ENCODE results near the gene BMP6.

Gene BMP6

DNA sequence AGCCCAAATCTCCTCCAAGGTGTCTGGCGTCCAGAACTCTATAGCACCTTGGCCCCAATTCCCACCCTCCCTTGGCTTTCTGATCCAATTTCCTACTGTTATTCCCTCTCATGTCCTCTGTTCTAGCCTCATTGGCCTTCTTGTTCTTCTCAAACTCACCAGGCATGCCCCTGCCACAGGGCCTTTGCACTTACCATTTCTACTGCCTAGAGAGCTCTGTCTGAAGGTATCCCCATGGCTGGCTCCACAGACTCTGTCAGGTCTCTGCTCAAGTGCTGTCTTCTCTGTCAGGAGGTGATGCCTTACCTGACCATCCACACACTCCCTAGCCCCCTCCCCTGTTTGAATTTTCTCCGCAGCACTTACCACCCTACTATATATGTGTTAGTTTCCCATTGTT is 5.6 kb upstream of the BMP6 start:
- DNase-seq = no peak

DNA sequence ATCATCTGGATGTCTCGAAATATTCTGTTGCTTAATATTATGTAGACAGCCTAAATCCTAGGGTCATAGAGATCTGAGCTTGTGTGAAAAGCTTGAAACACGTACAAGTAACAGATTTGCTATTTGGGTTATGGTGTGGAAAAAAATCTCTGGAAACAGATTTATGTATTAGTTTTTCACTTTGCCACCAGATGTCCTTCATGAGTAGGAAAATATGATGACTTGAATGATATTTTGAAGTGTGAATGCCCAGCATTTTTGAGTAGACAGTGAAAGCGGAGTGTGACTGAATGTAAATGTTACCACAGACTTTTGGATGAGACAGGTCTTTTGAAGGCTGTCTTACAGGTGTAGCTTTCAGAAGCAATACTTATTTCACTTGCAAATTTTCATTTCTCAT is 4.2 kb upstream of the BMP6 start:
- DNase-seq = no peak

DNA sequence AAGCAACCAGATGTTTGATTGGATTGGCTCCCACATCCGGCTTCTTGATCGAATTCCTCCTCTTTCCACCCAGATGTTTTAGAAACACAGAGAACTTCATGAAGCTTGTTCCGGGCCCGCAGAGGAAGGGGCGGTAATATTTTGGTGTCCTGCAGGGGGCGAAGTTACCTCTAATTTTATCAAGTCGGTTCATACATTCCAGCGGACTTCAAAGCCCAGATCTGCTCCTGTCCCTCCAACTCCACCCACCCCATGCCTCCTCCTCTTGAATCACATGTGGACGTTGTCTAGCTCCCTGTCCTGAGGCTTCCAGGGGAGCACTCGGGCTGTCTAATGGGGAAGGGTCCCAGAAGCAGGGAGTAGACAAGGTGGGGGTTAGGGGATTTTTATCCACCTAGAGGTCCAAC is 2.9 kb upstream of the BMP6 start:
- DNase-seq = peak; percentile 19 to 27

DNA sequence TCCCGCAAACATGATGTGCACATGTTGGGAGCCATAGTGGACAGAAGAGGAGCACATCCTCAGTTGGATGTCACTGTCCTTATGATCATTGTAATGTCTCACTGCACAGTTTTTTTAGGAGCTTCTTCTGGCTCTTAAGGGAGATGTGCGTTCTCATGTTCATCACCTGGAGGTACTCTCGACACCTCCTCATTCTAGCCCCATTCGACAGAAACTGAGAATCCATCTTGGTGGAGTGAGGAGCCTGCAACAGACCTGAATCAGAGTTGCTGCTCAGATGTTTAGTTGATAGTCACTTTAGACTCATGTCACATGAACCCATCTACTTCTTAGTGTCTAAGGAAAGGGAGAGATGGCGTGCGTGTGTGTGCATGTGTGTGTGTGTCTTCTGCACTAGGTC is 2.3 kb upstream of the BMP6 start:
- DNase-seq = no peak

DNA sequence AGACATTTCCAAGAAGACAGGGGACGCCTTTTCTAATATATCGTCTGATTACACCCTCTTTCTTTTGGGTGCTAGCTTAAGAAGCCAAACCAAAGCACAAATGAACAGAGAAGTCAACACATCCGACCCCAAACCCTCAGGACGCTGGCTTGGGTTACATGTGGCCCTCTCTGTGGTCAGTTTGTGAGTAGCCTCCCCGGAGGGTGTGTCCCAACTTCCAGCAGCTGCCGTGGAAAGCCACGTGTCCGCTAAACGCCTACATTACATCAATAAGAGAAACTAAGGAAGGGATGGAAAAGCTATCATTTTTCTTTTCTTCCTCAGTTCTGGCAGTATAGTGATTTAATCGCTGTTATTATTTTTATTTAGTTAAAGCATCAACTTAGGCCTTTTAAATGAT is 487 bp upstream of the BMP6 start:
- no peak for DNase-seq

DNA sequence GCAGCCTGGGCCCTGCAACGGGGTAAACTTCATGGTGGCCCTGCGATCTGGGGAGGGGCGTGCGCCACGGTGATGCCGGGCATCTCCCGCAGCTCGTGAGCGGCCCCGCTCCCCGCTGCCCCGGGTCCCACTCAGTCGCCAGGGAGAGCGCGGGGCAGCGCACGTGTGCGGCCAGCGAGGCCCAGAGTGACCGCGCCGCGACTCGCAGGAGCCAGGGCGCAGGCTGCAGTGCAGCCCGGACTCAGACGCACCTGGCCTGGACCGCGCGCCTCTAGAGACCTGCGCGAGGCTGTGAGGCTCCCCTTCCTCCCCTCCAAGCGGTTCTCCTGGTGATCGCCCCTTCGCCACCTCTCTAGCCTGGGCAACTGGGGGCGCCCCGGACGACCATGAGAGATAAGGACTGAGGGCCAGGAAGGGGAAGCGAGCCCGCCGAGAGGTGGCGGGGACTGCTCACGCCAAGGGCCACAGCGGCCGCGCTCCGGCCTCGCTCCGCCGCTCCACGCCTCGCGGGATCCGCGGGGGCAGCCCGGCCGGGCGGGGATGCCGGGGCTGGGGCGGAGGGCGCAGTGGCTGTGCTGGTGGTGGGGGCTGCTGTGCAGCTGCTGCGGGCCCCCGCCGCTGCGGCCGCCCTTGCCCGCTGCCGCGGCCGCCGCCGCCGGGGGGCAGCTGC is 652 bp downstream of the BMP6 start:
- no peak for DNase-seq

DNA sequence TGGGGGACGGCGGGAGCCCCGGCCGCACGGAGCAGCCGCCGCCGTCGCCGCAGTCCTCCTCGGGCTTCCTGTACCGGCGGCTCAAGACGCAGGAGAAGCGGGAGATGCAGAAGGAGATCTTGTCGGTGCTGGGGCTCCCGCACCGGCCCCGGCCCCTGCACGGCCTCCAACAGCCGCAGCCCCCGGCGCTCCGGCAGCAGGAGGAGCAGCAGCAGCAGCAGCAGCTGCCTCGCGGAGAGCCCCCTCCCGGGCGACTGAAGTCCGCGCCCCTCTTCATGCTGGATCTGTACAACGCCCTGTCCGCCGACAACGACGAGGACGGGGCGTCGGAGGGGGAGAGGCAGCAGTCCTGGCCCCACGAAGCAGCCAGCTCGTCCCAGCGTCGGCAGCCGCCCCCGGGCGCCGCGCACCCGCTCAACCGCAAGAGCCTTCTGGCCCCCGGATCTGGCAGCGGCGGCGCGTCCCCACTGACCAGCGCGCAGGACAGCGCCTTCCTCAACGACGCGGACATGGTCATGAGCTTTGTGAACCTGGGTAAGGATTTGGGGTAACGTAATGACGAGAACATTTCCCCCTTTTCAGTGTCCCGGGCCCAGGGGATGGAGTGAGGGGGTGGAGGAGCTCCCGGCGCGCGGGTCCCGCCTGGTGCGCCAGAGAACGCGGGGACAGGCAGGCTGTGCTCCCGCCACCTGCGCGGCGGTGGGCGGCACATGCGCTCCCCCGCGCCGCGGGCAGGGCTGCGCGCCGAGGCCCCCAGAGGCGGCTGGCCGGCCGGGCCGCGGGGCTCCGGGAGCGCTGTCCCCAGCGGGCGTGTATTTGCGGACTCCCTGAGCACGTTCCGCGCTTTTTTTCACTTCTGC is 1.4 kb downstream of the BMP6 start:
- DNase-seq = no peak

DNA sequence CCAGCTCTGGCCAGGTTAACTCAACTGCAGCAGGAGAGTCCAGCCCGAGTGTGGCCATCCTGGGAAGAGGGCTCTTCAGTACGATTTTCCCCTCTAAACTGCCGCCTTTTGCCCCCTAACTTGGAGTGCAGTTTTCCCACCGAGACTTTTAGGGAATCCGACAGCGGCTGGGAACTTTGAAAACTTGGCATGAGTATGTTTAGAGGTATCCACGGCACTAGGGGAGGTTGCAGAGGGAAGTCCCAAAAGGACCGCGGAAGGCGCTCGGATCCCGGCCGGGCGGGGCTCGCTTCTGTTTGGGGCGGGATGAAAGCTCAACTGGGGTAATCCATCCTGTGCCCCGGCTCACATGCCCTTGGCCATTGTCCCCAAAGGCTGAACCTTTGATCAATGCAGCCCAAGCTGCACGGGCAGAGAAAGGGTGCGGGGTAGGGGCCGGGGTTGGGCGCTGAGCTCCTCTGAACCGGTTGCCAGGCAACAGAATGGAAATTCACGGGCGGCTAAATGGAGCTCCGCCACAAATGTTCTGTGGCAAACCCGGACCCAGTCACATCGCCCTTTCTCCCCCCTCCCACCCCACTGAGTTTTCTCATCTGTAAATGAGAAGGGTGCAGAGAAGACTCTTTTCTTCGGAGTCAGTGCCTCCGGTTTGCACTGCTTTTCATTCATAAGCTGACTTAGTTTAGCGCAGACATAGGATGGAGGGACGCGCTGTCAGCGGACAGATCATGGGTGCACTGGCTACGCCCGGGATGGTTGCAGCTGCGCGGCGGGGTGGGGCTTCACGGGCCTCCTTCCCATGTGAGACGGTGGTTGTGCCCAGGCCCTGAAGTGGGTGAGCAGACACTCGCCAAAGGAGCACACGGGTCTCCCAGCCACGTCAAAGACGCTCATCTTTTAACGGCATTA is 2.3 kb downstream of the BMP6 start:
- no peak for DNase-seq

DNA sequence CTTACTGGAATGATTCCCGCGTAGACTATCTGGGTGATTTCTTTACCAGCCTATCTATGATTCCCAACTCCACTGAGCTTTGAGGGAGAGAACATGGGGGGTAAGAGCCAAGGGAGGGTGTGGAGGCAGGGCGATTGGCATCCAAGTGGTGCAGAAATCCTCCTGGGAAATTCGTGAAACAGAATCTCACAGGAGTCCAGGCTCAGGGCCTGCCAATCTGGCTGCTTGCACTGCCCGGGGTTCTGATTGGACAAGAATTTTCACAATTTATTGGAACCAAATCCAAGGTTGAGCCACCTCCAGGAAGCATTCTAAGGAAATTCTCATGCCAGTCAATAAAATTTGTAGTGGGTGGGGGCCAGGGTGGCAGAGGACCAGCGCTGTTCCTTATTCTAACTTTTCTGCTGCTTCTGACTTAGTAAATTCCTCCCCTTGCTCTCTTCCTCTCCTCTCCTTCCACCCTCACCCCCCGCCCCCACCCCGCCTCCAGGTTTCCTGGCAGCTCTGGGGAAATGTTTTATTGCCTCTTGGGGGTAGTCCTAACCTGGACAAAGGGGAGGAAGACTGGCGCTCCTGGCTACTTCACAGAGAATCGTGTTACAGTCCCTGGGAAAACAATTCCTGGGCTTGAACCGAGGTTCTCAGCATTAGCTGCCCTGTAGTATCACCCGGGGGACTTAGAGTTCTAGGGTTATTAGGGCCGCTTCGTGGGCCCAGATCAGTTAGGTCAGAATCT is 3.1 kb downstream of the BMP6 start:
- no peak for DNase-seq

DNA sequence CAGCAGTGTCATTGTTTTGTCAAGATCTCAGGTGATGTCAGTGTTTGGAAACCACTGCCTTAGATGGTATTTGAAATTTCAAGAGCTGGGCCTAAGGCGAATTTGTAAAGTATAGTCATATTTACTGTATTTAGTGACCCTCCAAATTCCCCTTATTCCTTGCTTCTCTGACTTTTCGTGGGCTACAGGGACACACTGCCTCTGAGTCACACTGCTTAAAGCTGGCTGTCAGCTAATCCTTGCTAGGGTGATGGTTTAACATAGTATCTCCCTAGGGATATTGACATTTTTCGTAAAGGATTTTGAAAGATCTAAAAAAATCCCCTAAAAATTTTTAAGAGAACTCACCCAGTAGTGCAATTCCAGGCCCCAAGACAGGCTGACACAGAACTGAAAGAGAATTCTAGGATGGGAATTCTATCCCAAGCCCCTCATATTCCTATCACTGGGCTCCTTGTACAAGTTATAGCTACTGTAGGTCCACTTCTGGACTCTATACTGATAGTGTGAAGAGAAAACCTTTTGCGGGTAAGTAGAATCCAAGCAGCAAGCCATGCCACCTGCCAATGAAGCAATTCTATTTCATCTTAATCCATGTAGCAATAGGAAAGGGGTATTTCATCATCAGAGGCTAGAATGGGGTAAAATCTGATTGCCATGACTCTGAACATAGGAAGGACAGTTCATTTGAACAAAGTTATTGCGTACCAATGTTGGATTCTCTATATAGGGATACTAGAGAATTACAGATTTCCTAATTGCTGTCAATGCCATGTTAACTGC is 4.3 kb downstream of the BMP6 start:
- DNase-seq = no peak

DNA sequence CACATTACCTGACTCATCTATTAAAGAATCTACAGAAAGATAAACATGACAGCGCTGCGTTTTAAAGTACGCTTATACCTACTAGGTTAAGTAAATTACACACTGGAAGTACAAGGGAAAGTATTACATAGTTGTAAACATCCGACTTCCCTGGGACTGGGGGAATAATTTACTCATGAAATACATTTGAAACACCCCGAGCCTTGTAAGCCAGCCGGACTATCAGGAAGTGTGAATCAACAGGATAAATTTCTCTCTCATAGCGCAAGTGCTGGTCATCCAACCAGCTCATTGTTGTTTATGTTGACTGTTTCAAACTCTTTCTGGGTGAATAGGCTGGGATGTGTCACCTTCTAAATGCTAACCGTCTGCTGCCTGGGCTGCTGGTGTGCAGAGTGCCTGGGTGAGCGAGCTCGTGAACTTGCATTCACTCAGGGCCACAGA is 4.9 kb downstream of the BMP6 start:
- DNase-seq = no peak

DNA sequence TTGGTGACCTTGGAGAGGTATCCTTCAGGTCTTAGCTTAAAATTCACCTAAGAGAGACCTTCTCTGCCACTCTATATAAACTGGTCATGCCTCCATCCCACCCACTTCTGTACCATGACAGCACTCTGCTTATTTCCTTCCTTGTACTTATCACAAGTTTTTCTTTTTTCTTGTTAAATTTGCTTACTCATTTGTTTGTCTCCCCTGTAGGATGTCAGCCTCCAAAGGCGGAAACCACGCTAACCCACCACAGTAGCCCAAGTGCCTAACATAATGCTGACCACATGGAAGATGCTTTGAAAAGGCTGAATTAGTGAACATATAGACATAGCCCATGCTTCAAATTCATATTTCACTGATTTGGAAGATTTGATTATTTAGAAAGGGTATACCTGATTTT is 5.4 kb downstream of the BMP6 start:
- peak in 1 of 2 donors; percentile 5 for DNase-seq

DNA sequence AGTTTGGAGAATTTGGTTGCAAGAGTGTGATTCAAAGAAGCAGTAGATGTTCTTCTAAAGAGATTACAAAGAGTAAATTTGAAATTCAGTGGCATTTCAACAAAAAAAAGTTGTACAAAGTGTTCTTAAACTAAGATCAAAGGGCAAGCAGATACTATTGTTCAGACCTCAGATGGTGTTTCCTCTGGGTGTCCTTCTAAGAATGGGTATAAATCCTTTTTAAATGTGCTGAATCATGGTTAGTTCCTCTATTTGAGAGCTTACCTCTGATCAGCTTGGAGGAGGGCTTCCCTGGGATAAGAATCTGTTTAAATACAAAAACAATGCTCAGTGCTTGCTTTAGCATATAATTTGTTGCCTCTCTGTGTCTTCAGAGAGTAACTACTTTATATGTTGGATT is 6.3 kb downstream of the BMP6 start:
- no peak for DNase-seq

DNA sequence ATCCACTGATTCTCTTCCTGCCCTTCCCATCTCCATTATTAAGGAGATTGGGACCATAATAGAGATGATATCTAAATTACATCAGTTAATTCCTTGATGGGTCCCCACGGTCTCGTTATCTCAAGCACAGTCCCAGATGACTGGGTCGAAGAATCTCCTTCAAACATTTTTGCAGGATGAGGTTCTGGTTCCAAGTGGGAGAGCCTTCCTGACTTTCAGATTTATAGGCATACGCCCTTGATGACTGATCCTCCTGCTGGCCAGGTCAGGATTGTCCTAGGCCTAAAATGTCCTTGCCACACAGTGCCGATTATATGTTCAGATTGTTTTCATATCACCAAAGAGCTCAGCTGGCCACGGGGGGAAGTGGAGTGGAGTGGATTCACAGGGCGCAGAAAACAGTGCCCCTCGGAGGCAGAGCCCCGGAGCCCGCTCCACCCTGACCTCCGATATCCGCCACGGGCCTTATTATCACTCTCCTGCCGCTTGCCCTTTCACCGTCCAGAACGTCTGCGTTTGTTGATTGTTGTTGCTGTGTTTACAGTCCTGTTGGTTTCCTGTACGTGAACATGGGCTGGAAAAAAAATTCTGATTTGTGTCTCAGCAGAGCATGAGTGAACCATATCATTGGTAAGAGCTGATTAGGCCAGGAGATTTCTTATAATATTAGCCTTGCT is 8.9 kb downstream of the BMP6 start:
- DNase-seq = no peak

DNA sequence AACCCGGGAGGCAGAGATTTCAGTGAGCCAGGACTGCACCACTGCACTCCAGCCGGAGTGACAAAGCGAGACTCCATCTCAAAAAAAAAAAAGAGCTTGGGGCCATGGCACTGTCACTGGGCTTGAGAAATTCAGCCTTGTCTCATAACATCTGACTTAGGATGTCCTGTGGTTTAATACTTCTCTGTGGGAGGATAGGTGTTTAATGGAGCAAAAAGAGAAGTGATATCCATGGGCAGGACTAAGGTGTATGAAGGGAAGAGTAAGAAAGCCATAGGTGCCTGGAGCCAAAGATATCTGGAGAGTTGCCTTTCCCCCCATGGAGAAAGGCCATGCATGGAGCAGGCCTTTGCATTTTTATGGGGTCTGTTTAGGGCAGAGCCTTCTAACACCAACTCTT is 11.2 kb downstream of the BMP6 start:
- DNase-seq = no peak

DNA sequence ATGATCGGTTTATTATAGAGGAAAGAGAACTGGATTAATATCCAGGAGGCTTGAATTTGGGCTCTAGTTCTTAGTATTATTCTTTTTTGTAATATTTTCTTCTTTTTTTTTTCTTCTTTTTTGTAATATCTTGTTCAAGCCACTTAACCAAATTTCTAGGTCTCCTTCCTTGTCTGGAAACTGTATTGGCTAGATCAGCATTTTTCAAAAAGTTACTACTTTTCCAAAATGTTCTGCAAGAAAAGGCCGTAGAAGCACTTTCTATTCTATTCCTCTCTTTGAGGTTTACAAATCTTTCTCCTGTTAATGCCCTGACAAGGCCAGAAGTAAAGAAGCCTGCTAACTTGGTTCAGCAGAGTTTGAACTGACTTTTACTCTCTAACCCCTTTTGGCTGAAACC is 12.0 kb downstream of the BMP6 start:
- DNase-seq = no peak

DNA sequence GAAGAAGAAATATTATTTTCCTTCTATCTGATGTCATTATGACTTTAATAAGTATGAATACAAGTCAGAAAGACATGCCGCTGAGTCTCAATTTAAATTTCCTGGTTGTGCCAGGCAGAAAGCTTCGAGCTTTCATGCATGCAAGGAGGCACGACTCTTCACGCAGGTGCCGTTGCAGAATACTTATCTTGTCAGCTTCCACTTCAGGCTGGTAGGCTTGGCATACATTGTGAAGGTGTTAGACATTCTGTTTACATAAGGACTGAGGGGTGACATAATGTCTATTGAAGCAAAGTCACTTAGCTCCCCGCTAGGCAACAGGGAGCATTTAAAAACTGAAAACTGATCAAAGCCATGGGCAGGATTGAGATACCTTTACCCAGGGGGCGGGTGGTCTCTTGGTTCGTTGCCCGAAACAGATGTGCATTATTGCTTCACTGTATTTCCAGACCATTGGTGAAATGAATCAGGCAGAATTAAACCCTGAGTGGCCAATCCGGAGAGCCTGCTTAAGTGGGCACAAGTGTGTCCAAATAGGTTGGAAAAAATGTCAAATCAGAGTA is 16.4 kb downstream of the BMP6 start:
- DNase-seq = no peak

DNA sequence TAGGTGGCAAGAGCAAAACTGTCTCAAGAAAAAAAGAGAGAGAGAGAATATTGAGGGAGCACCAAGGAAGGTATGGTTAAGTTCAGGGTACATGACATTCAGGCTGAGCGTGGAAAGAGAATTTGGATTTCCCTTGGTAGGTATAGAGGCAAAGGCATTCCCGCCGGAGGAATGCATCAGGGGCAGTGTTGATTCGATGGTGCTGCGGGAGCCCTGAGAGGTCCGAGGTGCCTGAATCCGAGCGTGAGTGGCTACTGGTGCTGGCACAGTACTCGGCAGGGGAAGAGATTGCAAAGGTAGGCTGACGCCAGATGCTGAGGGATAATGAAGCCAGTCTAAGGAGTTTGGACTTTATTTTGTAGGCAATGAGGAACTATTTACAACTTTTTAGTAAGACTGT is 20.0 kb downstream of the BMP6 start:
- DNase-seq = no peak

DNA sequence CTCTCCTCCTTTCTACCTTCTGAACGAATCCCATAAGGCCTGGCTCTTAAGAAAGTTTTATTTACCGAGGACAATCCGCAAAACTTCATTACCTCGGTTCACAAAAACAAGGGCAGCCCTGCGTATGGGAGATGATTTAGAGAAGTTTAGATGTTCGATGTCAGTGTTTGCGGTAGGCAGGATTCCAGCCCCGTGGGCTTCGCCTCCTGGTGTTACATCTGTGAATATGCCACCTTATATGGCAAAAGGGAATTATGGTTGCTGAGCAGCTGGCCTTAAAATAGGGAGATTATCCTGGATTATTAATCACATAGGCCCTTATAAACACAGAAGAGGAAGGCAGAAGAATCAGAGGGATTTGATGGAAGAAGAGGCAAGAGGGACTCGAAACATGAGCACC is 21.1 kb downstream of the BMP6 start:
- DNase-seq = no peak

DNA sequence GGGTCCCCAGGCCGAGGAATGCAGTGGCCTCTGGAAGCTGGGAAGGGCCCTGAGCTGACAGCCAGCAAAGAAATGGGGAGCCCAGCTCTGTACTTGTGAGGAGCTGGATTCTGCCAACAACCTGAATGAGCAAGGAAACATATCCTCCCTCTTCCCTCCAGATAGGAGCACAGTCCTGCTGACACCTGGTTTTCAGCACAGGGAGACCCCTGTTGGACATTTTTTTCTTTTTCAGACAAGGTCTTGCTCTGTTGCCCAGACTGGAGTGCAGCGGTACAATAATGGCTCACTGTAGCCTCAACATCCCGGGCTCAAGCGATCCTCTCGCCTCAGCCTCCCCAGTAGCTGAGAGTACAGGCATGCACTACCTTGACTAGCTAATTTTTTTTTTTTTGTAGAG is 21.5 kb downstream of the BMP6 start:
- DNase-seq = no peak

DNA sequence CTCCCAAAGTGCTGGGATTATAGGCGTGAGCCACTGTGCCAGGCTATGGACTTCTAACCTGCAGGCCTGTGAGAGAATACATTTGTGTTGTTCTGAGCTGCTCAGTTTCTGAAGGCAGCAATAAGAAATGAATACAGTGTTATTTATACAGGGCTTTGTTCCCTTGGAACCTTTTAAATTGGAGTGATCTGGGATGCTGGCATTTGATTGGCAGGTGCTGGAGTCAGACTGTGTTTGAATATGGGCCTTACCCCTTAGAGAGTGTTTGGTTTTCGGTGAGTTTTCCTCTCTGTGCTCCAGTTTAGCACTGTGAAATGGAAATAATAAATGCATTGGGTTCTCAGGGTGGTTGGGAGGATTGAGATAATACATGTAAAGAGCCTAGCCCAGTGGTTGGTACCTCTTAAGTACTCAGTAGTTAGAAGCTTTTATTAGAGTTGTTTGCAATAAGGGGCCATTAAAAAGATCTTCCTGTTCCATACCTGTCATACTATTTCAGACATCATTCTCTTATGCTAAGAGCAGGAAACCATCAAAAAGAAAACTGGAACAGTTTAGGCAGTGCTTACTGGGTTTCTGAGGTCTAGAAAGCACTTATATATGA is 22.1 kb downstream of the BMP6 start:
- DNase-seq = no peak
